Activated naive CD8-positive, alpha-beta T cell treated with anti-CD3 and anti-CD28 coated beads, Interleukin-2, amount 50 U/mL, for 24 hours (primary cell): Measurements from ENCODE around the gene BDKRB2.

ENCODE experiments used
- ATAC-seq: fragments of 150-1000 bp; cut with Tn5 transposase; one replicate; pipeline ENCODE4 v1.10.0; 2021
- DNase-seq: peaks from one replicate; pipeline ENCODE4 v3.0.0; 2021
- H3K27ac Mint-ChIP-seq: one replicate; pipeline ENCODE4 v1.8.0; 2021; ENCODE audit warnings: mild to moderate bottlenecking, mixed read lengths
- H3K27me3 Mint-ChIP-seq: one replicate; pipeline ENCODE4 v1.8.0; 2021; ENCODE audit warnings: mixed read lengths
- H3K36me3 Mint-ChIP-seq: one replicate; pipeline ENCODE4 v1.8.0; 2021; ENCODE audit warnings: low read depth, mixed read lengths
- H3K4me1 Mint-ChIP-seq: one replicate; pipeline ENCODE4 v1.8.0; 2021; ENCODE audit warnings: mixed read lengths
- H3K4me3 Mint-ChIP-seq: one replicate; pipeline ENCODE4 v1.8.0; 2021; ENCODE audit warnings: mild to moderate bottlenecking, moderate library complexity, mixed read lengths
- H3K9me3 Mint-ChIP-seq: one replicate; pipeline ENCODE4 v1.8.0; 2021; ENCODE audit warnings: mixed read lengths

The BDKRB2 gene

DNA sequence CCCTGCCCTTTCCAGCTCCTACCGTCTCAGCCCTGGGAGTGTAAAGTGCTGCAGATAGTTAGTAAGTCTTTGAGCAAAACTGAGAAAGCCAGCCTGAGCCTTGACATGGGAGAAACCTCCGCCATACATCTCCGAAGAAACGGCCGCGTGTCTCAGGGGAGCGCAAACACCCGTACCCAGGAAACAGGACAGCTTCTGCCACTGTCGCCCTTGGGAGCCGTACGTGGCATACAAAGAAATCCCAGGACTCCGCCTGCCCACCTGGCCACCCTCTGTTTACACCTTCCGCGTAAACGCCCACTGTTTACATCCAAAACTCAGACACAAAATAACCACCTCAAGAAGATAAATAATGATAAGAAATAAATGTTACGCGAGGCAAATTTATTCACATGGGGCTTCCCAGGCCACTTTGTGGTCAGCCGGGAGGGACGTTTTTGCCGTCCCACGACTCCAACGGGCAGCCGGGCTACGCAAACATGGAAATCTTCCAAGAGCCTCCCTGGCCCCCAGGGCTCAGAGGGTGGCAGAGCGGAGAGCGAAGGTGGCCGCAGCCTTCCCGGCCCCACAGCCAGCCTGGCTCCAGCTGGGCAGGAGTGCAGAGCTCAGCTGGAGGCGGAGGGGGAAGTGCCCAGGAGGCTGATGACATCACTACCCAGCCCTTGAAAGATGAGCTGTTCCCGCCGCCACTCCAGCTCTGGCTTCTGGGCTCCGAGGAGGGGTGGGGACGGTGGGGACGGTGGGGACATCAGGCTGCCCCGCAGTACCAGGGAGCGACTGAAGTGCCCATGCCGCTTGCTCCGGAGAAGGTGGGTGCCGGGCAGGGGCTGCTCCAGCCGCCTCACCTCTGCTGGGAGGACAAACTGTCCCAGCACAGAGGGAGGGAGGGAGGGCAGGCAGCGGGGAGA is at the start of gene BDKRB2:
Gene BDKRB2 (plus strand): TSS at position 689 of the 908 bp plus-strand sequence. CDS start 32,269 bp downstream, outside the sequence.
- Mint-ChIP-seq H3K4me1 (peaks cover 6% of the 10 kb centered on the region), H3K4me3 (peak within 1 kb of the TSS; percentile 22), H3K9me3 (no peaks in the 10 kb centered on the region), H3K27ac (no peak within 1 kb of the TSS), H3K36me3 (no peaks in the 10 kb centered on the region), H3K27me3 (peaks cover 32% of the 10 kb centered on the region)
- peak; percentile 64 for ATAC-seq
- peak; percentile 12 for DNase-seq

DNA sequence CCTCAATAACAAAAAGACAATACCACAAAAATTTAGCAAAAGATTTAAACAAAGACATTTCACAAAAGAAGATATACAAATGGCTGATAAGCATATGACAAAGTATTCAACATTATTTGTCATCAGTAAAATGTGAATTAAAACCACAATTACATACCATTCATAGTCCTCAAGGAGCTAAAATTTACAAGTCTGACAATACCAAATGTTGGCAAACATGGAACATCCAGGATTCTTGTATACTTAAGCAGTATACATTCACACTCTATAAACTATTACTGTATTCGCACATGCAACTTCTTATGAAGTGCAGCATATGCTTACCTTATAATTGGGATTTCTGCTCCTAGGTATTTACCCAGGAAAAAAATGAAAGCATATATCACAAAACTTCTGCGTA is 49.7 kb upstream of the BDKRB2 start:
- ATAC-seq, result no peak
- H3K27ac Mint-ChIP-seq, result no peak overlapping the region
- no peaks in the 10 kb centered on the region for H3K27me3 Mint-ChIP-seq
- no peaks in the 10 kb centered on the region for H3K9me3 Mint-ChIP-seq
- H3K4me1 Mint-ChIP-seq, result no peaks in the 10 kb centered on the region
- H3K36me3 Mint-ChIP-seq, result no peaks in the 10 kb centered on the region
- no peak for DNase-seq
- no peak overlapping the region for H3K4me3 Mint-ChIP-seq

DNA sequence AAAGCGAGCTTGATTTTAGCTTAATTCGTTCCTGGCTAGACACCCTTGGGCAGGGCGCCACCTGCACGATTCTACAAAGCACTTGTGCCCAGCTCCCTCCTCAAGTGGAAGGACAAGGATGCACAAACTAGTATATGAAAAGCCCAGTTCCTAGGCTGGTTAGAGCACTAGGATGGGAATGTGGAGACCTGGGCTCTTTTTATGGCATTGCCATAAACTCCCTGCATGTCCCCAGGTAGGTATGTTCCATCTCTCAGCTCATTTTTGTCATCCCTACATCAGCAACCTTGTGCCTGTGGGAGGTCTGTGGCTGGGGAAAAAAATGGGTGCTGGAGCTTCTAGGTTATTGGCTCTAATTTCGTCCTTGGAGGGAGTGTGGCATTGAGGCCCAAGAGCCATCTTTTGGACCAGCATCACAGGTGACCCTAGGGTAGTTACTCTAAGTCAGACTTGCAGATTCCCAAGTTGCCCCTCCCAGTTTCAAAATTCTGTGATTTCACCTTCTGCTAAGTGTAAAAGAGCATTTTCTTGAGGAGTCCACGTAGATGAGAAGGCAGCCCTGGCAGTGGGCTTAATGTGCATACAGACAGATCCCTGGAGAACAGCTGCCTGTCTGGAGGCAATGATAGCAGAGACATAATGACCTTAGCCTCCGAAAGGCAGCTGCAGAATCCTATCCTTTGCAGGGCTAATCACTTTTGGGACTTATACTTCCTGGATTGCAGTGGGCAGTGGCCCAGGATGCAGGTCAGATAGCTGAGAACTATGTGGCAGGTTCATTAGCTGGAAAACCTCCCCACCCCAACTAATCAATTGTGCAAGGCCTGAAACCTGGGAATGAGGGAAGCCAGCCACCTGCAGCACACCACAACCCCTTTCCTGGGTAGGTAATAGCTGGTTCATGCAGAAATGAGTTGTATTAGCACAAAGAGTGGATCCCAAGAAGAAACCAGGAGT is 47.6 kb upstream of the BDKRB2 start:
- no peak for ATAC-seq
- H3K9me3 Mint-ChIP-seq, result no peaks in the 10 kb centered on the region
- no peaks in the 10 kb centered on the region for H3K4me1 Mint-ChIP-seq
- H3K27ac Mint-ChIP-seq, result no peak overlapping the region
- H3K27me3 Mint-ChIP-seq, result no peaks in the 10 kb centered on the region
- no peak overlapping the region for H3K4me3 Mint-ChIP-seq
- DNase-seq, result no peak
- no peaks in the 10 kb centered on the region for H3K36me3 Mint-ChIP-seq

DNA sequence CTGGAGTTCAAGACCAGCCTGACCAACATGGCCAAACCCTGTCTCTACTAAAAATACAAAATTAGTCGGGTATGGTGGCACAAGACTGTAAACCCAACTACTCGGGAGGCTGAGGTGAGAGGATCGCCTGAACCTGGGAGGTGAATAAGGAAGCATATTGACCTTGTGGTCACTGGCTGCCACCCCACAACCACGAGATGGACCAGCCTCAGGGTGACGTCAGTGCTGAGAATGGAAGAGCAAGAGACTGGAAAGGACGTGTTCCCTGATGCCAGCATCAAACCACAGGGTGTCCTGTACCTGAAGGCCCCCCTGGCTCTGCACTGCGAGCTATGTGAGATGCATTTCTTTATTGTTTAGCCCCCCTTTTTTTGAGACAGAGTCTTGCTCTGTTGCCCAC is 45.9 kb upstream of the BDKRB2 start:
- DNase-seq, result no peak
- Mint-ChIP-seq H3K9me3 (no peaks in the 10 kb centered on the region), H3K4me3 (no peak overlapping the region), H3K4me1 (no peaks in the 10 kb centered on the region), H3K27ac (no peak overlapping the region), H3K27me3 (no peaks in the 10 kb centered on the region), H3K36me3 (no peaks in the 10 kb centered on the region)
- ATAC-seq, result no peak

DNA sequence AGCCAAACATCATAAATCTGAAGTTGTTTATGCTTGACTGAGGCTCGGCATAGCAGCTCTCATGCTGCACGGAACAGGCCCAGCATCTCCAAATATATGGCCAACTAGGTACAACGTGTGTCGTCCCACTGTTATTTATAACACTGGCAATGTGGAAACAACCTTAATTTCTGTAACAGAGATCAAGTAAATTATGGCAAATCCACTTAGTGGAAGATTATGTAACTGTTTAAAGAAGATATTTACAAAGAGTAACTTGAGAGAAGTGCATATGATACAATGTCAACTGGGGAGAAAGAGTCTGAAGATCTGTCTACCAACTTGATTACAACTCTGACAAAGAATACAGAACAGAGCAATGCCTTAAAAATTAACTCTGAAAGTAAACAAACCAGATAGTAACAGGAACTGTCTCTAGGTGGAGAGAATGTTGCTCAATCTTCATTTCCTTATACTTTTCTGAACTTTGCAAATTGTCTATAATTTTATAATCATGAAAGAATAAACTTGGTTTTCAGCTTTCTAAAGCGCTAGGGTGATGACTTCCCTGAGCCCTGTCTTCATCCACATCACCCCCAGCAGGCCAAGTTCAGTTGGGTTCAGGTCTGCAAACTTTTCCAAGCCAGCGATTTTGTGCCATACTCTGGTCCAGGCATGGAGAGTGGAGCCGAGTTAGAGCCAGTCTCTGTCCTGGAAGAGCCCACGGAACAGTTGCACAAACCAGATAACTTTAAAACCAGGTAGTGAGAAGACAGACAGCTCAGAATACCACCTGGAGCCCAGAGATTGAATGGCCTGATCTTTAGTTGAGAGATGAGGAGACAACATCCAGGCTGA is 44.3 kb upstream of the BDKRB2 start:
- DNase-seq (no peak), ATAC-seq (no peak)
- H3K27ac Mint-ChIP-seq, result no peak overlapping the region
- H3K36me3 Mint-ChIP-seq, result no peaks in the 10 kb centered on the region
- no peaks in the 10 kb centered on the region for H3K27me3 Mint-ChIP-seq
- no peak overlapping the region for H3K4me3 Mint-ChIP-seq
- H3K4me1 Mint-ChIP-seq, result no peaks in the 10 kb centered on the region
- no peaks in the 10 kb centered on the region for H3K9me3 Mint-ChIP-seq

DNA sequence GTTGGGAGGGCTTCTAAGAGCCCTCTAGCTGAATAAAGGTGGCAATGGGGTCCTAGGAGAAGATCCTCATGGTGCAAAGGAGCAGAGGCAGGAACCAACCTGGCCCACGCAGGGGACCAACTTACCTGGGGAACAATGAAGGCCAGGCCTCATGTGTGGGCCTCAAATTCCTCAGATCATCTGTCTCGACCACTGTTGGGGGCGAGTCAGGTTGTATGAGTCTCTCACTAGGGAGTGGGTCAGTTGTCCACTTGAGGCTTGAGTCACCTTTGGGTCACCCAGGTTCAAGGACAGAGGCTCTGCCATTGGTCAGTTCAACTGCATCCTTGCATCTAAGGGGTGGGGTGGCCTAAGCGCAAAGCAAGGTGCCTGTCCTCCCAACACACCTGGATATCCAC is 43.7 kb upstream of the BDKRB2 start:
- Mint-ChIP-seq H3K27me3 (no peaks in the 10 kb centered on the region), H3K4me1 (no peaks in the 10 kb centered on the region), H3K9me3 (no peaks in the 10 kb centered on the region), H3K27ac (no peak overlapping the region), H3K4me3 (no peak overlapping the region), H3K36me3 (no peaks in the 10 kb centered on the region)
- DNase-seq, result no peak
- no peak for ATAC-seq

DNA sequence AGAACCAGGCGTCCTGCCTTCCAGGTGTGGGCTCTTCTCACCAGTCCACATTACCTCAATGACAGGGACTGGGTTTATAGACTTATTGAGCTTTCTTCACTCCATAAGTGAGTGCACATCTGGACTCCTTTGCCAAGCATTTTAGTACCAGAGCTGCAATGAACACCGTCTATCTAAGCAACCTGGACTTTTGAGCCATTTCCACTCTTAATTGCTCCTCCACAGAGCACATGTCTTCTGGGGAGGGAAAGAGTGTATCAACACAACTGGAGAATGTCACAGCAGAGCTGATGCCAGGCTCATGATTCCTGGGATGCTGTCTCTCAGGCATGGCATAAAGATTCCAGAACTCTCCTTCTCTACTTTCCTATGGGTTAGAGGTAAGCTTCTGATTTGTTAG is 43.0 kb upstream of the BDKRB2 start:
- no peak overlapping the region for H3K27ac Mint-ChIP-seq
- H3K4me3 Mint-ChIP-seq, result no peak overlapping the region
- DNase-seq (no peak), ATAC-seq (no peak)
- H3K9me3 Mint-ChIP-seq, result no peaks in the 10 kb centered on the region
- no peaks in the 10 kb centered on the region for H3K36me3 Mint-ChIP-seq
- H3K4me1 Mint-ChIP-seq, result no peaks in the 10 kb centered on the region
- H3K27me3 Mint-ChIP-seq, result peaks cover 2% of the 10 kb centered on the region

DNA sequence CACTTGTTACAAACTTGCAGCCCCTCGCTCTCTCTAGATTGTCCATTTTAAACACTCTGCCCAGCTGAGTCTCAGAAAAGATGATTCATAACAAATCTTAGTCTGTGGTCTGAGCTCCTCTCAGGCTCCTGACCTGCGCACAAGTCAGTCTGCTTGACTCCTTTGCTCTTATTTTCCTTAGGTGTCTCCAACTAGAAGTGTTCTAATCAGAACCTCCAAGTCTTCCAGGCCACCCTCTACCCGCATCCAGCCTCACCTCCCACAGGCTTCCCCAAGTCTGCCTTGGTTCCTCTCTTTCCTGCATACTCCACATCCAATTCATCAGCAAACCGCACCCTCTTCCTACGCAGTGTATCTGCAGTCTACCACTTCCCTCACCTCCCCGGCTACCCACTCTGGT is 42.4 kb upstream of the BDKRB2 start:
- H3K27me3 Mint-ChIP-seq, result peaks cover 2% of the 10 kb centered on the region
- H3K4me3 Mint-ChIP-seq, result no peak overlapping the region
- no peak for DNase-seq
- H3K9me3 Mint-ChIP-seq, result no peaks in the 10 kb centered on the region
- no peak for ATAC-seq
- H3K36me3 Mint-ChIP-seq, result no peaks in the 10 kb centered on the region
- H3K27ac Mint-ChIP-seq, result no peak overlapping the region
- no peaks in the 10 kb centered on the region for H3K4me1 Mint-ChIP-seq

DNA sequence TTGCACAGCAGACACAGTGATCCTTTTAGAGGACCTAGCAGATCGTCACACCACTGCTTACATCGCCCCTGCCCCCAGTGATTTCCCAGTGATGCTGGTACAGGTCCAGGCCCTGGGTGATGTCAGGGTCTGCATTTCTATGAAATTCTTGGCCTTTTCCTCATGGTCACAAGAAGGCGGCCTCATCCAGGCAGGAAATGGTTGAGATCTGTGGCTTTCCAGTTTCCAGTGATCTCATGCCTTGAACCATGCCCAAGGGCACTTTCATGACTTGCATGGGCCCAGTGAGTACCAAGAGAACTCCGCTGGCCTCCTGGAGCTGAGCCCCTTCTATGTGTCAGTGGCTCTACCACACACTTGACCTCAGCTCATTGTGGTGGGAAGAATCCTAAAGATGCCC is 41.9 kb upstream of the BDKRB2 start:
- H3K4me1 Mint-ChIP-seq, result no peaks in the 10 kb centered on the region
- ATAC-seq (no peak), DNase-seq (no peak)
- H3K9me3 Mint-ChIP-seq, result no peaks in the 10 kb centered on the region
- H3K27ac Mint-ChIP-seq, result no peak overlapping the region
- H3K4me3 Mint-ChIP-seq, result no peak overlapping the region
- H3K27me3 Mint-ChIP-seq, result peaks cover 2% of the 10 kb centered on the region
- H3K36me3 Mint-ChIP-seq, result no peaks in the 10 kb centered on the region

DNA sequence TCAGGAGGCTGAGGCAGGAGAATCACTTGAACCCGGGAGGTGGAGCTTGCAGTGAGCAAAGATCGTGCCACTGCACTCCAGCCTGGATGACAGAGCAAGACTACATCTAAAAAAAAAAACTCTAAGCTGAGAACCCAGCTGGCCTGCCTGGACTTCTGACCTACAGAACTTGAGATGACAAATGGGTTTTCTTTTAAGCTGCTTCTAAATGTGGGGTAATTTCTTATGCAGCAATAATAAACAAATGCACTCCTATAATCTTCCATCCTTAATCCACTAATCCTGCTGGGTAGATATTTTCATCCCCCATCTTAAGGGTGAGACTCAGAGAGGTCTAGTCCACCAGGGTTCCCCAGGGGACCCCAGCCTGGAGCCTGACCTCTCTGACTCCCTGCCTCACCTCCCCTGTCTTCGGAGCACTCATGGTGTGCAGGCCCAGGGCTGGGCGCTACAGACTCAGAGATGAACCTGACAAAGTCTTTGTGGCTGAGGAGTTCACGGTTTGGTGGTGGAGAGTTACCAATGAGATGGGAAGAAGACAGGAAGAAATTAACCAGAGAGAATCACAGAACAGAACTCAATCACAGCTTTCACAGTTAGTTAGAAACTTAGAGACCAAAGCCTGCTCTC is 39.7 kb upstream of the BDKRB2 start:
- no peak for DNase-seq
- Mint-ChIP-seq H3K27me3 (peaks cover 5% of the 10 kb centered on the region), H3K4me1 (no peaks in the 10 kb centered on the region), H3K27ac (no peak overlapping the region), H3K9me3 (no peaks in the 10 kb centered on the region), H3K36me3 (no peaks in the 10 kb centered on the region), H3K4me3 (no peak overlapping the region)
- no peak for ATAC-seq

DNA sequence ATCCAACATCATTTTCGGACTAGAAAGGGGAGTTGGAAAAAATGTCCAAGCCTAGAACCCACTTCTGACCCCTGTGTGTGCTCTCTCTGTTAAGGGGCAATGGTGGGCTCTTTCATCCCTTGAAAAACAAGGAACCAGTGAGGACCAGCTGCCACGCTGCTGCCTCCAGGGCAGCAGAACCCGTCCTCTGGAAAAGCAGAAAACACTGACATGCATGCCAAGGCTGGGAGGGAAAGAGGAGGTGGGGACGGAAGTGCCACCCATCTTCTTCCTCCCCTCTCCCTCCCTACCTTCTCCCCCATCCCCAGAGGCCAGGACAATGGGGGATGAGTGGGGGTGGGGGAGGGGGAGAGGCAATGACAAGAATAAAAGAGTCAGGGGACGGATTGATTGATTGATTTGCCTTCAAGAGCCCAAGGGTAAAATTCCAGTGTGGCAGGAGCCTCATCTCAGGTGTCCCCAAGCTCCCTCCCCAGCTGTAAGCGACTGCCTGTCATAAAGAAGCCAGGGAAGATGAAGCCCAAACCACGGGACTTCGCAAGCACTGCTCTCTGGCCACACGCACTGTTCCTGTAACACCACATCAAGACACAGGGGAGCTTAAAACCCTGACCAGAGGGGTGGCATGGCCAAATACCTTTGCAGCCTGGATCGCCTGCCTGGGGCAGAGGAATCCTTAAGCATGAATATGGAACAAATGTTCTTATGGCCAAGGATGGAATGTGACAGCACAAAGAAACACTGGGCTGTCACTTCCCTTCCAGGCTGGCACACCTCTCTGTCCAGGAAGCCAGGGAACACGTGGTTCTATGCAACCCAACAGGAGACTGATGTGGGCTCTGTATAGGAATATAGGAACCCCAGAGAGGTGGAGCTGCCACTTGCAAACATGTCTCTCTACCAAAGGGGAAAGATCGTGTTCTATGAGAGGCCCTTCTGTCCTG is 38.9 kb upstream of the BDKRB2 start:
- Mint-ChIP-seq H3K27me3 (peaks cover 6% of the 10 kb centered on the region), H3K4me3 (no peak overlapping the region), H3K4me1 (no peaks in the 10 kb centered on the region), H3K9me3 (no peaks in the 10 kb centered on the region), H3K27ac (no peak overlapping the region), H3K36me3 (no peaks in the 10 kb centered on the region)
- DNase-seq, result no peak
- ATAC-seq, result no peak

DNA sequence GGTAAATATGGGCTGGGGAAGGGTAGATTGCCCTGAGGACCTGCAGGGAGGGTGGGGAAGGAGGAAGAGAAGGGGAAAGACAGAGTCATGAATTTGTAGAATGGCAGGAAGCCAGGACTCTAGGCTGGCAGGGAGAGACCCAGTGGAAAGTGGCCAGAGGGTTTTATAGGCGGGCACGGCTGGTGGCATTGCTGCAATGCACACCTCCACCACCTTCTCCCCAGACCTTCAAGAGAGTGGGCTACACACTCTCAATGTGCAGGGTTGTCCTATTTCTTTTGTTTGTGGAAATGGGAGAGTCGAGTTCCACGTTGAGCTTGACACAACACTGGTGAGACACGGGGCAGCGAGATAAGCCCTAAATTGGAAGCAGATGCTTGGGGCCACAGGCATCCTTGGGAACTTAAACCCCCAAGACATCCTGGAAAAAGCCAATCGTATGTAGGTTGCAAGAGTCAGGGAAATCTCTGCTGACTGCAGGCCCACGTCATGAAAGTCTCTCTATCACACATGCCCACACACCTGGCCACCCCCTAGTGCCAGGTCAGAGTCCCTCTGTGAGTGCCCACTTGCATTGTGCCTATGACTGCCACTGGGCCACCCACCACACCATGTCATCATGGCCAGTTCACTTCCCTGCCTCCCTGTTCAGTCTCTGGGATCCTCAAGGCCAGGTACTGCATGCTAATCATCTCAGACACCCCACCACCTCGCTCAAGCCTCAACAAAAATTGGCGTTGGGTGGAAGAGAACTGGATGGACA is 38.0 kb upstream of the BDKRB2 start:
- Mint-ChIP-seq H3K4me3 (no peak overlapping the region), H3K36me3 (no peaks in the 10 kb centered on the region), H3K27ac (no peak overlapping the region), H3K27me3 (peaks cover 6% of the 10 kb centered on the region), H3K4me1 (no peaks in the 10 kb centered on the region), H3K9me3 (no peaks in the 10 kb centered on the region)
- peak; percentile 9 for ATAC-seq
- no peak for DNase-seq
